EH (cell line): Measurements from ENCODE around the gene CYFIP1.
A peak's percentile ranks its signal among the peaks of the same experiment; 100 is the strongest.

Source experiments
- DNase-seq: peaks from one replicate; pipeline ENCODE4 v3.0.0-alpha.2; 2015; ENCODE audit warnings: low read depth

CYFIP1 gene

DNA sequence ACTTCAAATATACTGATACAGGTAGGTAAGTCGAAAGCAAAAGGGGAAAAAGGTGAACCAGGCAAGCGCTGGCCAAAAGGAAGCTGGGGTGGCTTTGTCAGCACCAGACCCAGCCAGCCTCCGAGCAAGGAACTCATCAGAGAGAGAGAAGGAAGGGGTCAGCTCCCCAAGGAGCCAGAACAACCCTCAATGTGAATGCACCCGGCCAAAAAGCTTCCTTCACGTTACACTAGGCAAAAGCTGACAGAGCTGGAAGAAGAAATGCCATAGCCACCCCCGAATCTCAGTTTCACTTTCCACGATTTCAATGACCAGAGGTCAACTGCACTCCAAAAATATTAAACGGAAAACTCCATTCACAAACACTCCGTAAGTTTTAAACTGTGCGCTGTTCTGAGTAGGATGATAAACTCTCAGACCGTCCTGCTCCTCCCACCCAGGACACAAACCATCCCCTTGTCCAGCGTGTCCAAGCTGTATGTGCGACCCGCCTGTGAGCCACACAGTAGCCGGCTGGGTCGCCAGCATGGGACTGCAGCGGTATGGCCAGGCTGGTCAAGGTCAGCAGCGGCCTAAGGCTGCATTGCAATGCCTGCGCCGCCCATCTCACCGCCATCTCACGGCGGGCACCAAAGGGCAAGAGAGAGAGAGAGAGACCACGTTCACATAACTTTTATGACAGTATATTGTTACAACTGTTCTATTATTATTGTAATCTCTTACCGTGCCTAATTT, 29.7 kb downstream of the CYFIP1 start:
- no peak for DNase-seq

DNA sequence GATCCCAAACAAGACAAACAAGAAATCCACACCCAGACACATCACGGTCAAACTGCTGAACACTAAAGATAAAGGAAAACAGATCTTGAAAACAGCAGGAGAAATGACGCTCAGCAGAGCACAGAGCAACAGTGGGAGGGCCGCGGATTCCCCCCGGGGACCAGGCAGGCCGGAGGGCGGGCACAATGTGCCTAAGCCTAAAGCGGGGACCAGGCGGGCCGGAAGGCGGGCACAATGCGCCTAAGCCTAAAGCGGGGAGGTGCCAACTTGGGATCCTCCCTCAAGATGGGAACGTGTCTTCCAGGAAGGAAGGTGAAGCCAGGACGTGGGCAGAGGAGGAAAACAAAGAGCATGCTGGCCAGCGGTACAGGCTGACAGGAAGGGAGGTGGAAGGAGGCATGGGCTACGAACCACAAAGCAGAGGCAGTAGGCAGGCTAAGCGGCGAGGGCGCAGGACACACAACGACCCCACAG, 31.1 kb downstream of the CYFIP1 start:
- DNase-seq, result peak; percentile 70

DNA sequence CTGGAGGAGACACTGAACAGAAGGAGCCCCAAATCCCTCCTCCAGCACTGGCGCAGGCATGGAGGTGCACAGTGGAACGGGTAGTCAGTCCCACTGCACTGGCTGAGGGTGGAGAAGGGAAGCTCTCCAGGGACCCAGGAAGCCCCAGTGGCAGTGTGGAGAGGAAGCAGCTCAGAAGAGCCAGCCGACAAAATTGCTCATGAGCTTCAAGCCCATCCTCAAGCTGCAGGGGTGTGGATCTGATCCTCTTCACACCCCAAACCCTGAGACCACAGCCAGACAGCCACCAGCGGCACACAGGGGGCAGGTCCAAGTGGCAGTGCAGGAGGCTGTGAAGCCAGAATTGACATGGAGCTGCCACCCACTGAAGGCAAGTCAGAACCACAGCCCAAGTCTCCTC, 32.1 kb downstream of the CYFIP1 start:
- DNase-seq, result no peak

DNA sequence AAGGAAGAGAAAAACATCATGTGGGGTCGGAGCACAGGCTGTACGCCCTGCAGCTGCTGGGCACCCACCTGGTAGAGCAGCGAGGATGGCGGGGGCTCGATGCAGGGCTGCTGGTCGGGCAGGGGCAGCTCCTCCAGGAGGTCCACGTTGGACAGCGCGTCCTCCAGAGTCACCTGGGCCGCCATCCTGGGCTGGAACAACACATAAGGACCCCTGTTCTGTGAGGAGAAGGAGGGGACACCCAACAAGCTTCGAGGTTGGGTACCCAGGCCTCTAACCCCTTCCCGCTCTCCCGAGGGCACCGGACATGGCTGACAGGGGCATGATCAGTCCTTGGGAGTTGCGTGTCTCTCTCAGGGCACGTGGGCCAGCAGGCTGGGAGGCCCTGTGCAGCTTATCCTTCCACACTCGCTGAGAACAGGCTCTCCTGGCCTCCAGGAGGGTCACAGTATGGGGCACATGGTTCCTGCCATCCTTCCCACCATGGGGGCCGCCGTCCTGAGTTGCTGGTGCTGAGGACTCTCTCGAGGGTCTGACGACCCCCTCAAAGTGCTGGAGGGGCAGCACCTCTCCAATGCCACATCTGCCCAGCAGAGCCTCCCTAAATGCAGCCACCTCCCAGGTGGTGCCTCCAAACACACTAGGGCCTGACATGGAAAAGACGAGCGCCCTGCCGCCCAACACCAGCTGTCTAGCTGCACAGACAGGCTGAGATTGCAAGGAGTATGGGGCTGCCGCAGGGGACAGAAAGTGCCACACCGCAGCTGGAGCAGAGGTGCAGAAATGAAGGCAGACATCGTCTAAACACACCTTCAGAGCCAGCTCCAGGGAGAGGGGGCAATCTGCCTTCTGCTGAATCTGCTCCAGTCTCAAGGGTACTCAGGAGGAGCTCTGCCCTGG, 32.8 kb downstream of the CYFIP1 start:
- DNase-seq, result no peak

DNA sequence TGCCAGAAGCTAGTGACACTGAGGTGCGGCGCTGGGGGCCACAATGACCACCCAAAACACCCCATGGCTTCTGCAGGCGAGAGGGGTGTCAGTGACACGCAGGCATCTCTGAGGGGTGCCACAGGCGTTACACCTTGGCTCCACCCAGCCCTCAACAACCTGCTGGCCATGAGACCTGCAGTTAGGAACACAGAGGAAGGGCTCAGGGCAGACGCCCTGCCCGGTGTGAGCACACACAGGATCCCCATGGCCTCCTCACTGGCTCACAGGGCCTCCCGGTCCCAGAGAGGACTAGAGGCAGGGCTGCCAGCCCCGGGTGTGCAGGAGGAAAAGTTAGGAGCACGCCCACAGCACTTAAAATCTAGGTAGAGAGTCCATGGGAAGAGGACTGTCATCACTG, 35.1 kb downstream of the CYFIP1 start:
- DNase-seq, result no peak

DNA sequence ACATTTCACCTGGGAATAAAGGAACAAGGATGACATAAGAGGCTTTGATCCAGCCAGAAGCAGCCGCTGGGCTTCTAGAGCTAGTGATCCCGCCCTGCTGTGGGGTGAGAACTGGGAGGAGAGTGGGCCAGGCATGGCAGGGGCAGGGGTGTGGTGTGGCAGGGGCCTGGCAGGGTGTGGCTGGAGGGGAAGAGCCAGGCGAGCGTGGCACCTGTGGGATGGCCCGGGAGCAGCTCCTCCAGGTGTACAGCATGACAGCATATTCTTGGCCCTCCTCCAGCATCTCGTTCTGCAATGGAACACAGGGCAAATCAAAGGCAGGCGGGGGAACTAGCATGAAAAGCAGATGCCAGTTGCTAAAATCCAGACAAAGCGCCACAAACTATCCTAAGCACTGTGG, 35.5 kb downstream of the CYFIP1 start:
- DNase-seq, result no peak

DNA sequence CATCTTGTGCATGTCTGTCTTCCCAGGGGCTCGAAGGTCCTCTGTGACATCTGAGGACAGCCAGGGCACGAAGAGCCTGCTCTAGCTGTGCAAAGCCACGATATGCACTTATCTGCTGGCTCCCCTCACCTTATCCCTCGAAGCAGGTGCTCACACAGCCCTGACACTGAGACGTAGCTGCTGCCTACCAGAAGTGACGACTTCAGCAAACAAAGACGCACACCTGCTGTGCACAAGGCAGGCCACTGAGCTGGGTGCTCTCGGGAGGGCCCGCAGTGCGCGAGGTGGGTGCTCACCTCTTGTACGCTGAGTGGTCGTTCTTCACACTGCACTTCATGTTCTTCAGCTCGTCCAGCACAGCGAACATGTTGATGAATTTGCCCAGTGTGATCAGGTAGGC, 37.3 kb downstream of the CYFIP1 start:
- no peak for DNase-seq

DNA sequence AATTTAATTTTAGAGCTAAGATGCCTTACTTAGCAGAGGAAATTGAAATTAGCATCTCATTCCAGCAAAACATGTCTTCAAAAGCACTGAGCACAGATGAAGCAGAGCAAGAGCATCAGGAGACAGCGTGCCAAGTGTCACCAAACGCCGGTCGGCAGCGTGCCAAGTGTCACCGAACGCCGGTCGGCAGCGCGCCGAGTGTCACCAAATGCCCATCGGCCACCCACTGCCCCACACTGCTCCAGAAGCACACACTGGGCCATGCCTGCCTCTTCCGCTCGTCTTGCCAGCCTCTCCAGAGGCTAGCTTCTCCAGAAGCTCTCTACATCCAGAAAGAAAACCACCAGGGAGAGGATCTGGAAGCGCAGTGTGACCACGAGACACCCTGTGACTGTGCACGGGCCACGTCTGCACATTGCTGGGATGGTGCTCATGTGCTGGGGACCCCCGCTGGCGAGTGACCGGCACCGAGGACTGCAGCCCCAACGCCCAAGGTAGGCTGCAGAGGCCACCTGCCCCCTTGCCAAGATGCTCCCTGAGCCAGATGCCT, 37.8 kb downstream of the CYFIP1 start:
- no peak for DNase-seq

DNA sequence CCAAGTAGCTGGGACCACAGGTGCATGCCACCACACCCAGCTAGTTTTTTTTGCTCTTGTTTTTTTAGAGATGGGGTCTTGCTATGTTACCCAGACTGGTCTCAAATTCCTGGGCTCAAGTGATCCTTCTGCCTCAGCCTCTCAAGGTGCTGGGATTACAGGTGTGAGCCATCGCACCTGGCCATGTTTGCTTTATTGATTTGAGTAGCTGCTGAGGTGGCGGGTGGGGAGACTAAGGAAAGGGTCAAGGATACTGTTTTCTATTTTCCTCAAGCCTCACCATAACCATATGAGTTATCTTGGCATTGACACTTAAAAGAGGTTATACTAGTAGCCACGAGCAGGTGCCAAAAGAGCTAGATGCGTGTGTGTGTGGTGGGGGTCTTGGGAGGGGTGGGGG, 39.0 kb downstream of the CYFIP1 start:
- DNase-seq, result no peak

DNA sequence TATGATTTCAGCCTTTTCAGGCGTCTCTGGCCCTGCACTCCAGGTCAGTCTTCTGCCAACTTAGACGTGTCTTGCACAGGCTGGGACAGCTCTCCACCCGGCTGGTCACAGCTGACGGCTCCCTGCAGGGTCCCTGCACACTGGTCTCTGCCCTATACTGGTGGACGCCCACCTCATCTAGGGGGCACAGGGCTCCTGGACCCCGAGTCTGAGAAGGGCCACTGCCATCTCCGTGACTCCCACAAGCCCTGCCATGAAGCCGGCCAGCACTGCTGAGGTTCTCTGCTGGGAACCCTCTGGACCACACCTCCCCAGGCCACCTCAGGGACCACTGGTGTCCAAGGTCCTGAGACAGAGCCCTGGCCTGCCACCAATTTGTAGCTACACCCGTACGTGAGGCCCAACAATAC, 40.5 kb downstream of the CYFIP1 start:
- no peak for DNase-seq

DNA sequence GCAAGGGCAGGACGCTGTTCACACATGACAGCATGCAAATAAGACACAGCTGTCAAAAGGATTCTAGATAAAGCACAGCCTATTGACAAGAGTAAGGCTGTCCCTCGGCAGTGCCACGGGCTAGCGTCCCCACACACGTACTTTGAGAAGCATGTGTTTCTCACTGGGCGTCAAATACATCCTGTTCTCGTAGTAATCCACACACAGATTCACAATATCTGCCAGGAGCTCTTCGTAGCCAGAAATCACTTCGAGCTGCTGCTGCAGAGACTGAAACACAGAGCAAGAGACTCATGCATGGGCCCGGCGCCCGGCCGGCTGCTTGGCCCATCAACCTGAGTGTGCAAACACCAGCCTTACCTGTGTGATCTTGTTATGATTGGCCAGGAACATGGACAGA, 41.1 kb downstream of the CYFIP1 start:
- DNase-seq, result no peak

DNA sequence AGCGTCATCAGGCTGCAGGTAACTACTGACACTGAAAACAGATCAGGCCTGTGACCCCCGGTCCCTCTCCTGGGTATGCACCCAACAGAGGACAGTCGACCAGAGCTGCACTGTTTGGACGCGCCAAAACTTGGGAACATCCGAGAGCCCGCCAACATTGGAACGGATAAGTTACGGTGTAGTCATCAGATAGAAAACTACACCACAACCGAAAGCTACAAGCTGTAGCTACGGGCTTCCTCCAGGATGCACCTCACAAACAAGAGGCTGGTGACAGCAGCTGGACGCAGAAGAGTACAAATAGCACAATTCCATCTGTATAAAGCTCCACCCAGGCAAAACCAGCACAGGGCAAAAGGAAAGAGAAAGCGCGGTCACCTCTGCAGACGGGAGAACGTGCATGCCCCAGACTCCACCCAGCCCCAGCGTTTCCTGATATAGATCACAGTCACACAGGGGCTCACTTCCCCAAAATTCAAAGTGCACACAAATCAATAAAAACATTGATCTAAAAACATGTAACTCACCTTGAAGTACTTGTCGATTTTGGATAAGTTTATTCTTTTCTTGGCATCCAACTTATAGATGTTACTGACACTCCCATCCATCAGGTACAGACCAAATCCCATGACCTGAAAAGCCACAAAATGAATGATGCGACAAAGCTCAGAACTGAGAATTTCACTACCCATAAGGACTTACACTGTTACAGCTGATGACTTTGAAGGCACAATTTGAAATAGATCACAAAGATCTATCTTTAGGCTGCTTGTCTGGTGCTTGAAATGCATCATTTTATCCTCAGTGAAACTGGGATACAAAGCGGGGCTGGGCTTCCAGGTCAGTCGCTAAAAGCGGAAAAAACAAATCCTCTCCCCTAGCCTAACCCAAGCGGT, 43.3 kb downstream of the CYFIP1 start:
- DNase-seq, result no peak

DNA sequence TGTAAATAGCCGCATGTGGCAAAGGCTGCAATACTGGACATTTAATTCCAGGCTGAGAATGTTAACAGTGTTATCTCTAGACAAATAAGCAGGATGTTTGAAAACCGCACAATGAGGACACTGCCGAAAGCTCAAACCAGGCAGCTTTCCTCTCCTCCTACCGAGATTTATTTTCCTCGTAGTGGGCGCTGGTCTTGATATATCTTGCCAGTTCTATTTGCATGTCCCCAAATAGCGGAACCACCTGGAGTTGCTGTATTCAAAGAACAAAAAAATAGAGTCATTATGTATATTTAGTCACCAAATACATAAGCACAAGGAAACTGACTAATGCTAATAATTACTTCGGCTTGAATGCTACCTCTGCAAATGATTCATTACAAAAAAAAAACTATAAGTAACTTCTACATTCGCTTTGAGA, 46.5 kb downstream of the CYFIP1 start:
- no peak for DNase-seq

DNA sequence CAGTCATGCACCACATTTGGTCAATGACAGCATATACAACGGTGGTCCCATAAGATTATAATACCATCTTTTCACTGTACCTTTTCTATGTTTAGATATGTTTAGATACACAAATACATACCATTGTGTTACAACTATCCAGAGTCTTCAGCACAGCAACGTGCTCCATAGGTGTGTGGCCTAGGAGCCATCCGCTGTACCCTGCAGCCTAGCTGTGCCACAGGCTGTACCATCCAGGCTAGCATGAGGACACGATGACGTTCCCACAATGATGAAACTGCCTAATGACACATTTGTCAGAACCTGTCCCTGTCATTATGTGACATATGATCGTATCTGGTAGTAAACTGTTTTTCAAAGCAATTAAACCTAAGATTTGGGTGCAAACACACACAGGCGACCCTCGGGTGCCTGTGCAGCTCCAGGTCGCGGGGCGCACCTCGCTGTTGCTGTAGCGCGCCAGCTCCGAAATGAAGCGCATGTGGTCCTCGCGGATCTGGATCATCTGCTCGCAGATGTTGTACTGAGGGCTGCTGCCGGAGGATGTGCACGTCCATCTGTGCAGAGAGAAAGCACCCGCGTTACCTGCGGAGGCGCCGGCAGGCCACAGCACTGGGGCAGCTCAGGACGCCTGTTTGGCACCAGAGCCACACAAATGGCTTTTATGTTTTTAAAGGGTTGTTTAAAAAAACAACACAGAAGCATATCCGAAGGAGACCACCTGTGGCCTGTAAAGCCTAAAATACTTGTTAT, 48.2 kb downstream of the CYFIP1 start:
- no peak for DNase-seq

DNA sequence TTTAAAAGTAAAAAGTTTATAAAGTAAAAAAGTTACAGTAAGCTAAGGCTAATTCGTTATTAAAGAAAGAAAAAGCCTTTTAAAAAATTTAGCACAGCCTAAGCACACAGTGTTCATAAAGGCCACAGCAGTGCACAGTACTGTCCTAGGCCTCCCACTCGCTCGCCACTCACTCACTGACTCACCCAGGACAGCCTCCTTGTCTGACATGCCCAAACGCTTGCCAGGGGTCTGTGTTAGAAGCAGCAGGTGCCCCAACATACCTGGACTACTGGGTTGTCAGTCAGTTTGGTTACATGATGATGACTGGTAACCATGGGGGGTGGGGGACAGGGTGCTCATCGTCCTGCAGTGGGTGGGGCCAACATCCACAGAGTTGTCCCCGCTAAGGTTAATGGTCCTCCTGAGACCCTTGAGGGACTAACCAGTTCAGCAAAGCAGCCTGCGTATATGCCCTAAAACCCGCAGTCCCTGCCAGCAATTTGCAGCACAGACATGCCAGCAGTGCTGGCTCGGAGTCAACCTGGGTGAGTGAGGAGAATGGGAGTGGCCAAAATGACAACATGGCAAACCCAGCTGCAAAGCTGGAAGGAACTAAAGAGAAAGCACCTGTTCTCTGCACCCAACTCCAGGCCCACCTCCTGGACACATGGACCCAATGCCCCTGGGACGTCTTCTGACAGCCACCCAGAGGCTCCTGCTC, 49.2 kb downstream of the CYFIP1 start:
- DNase-seq, result peak; percentile 9

DNA sequence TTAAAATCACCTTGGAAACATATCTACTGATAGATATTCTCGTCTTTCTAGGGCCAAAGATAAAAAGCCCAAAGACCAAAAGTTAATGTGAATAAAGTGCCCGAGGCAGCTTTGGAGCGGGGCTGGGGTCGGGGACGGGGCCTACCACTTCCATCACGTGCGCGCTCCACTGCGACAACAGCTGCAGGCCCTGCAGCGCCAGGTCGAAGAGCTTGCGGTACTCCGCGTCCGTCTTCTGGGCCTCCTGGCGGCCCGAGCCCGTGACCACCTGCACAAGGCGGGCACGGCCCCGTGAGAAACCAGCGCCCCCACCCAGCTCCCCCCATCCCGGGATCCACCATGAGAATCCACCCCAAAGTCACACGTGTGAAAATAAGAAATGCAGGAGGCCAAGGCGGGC, 52.4 kb downstream of the CYFIP1 start:
- DNase-seq, result no peak

DNA sequence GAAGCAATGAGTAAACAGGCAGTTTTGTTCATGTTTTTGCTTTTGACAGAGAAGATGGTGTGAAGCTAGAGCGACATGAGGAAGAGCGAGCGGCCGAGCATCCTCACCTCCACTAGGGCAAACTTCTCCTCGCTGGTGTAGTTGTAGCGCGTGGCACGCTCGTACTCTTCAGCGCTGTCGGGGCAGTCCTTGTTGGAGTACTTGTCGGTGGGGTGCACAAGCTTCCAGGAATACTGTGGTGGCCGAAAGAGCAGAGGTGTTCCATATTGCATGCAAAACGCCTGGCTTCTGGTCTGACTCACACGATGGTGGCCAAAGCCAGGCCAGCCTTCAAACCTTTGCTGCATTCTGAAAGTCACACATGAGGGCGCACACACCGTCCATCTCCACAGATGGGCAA, 54.3 kb downstream of the CYFIP1 start:
- DNase-seq, result no peak

DNA sequence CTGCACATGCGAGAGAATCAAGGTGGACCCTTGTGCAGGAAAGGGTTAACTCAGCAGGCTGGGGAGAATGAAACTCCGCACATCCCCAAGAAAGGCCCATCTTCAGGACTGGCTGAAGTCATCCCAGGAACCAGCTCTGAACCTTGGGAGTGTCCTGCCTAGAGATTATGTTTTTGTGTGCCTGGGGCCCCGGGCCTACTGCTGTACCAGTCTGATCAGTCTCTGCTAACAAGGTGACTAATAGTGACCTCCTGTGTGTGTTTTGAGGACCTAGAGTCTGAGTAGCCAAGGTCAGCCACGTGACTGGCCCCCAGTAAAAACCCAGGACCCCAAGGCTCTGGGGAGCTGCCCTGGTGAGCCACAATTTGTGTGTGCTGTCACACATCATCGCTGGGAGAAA, 58.2 kb downstream of the CYFIP1 start:
- DNase-seq, result no peak

DNA sequence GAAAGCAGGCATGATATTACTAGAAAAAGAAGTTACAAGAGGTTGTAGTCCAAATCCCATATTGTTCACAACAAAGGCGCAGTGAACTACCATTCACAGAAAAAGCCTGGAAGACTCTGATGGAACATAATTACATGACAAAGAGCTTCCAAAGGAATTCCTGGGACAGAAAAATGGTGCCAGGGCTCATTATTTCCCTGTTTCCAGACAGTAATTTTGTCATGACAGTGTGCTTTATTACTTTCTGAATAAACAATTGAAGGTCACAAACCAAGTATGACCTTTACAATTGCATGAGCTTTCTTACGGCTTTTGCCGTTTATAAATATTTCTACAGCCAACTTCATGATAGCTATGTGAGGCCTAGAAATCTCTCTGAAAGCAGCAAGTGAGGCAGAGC, 61.0 kb downstream of the CYFIP1 start:
- peak; percentile 6 for DNase-seq

DNA sequence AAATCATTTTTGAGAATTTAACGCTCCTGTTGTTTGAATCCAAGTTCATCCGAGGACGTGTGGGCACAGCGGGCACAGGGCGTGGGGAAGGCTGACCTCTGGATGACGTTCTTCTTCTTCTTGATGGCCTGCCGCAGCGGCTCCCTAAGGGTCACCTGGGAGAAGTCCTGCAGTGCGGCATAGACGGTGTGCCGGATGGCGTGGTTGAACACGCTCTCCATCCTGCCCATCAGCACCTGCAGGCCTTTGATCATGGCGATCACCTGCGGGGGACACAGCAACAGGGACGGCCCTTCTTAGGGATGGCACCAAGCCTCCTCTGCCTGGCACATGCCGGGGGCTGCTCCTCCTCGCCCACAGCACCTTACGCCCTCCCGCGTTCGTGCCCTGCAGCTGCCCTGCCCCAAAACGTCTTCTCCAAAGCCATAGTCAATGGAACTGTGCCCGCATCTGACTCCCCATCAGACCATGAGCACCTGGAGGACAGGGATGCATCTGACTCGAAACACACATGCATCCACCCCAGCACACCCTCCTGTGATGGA, 61.5 kb downstream of the CYFIP1 start:
- no peak for DNase-seq
